ENCODE results near the gene YRDC.
"Not testable (repeated sequence)": the region's sequence is repeated elsewhere in the genome, so short reads cannot be mapped to it uniquely, and the experiment has no call there.

Gene YRDC

DNA sequence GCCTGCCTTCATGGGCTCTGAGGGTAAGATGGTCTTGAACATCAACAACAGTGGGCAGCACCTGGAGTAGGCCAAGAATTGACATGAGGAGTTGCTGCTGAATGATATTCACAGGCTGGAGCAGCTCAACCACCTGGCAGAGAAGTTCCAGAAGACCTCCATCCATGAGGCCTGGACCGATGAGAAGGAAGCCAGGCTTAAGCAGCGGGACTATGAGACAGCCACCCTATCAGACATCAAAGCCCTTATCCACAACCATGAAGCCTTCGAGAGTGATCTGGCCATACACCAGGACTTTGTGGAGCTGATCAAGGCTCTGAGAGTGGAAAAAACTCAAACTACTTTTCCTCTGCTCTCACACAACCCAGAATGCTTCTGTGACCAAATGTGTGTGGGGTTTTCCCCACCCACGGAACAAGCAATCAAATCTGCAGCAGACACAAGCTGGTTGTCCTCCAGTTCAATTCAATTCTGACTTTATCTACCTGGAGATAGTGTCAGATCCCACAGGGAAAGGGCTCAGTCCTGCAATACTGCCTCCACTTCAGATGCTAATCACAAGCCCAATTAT, 31.0 kb downstream of the YRDC start:
- DNase-seq (ENCODE audit: low spot score), result no peak
- no peak for FAIRE-seq

DNA sequence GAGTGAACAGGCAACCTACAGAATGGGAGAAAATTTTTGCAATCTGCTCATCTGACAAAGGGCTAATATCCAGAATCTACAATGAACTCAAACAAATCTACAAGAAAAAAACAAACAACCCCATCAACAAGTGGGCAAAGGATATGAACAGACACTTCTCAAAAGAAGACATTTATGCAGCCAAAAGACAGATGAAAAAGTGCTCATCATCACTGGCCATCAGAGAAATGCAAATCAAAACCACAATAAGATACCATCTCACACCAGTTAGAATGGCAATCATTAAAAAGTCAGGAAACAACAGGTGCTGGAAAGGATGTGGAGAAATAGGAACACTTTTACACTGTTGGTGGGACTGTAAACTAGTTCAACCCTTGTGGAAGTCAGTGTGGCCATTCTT, 36.6 kb downstream of the YRDC start:
- not testable (repeated sequence) for FAIRE-seq; DNase-seq (ENCODE audit: low spot score)

DNA sequence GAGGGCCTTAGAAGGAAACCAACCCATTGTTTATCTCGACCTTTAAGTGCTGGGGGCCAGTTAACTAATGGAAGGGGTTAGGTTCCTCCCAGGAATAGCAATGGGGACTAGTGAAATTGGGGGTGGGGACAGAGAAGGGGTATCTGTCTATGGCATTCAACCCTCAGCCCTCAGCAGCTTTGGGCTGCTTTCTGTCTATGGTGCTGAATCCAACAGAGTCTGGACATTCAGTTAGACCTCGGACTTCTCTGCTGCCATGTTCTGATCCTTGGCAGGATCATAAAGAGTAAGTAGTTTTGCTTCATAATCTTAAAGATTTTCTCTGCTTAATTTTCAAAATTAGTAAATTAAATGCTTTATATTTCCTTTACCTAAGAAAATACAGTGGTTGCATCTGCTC, 40.5 kb downstream of the YRDC start:
- no peak for FAIRE-seq
- no peak for DNase-seq (ENCODE audit: low spot score)

DNA sequence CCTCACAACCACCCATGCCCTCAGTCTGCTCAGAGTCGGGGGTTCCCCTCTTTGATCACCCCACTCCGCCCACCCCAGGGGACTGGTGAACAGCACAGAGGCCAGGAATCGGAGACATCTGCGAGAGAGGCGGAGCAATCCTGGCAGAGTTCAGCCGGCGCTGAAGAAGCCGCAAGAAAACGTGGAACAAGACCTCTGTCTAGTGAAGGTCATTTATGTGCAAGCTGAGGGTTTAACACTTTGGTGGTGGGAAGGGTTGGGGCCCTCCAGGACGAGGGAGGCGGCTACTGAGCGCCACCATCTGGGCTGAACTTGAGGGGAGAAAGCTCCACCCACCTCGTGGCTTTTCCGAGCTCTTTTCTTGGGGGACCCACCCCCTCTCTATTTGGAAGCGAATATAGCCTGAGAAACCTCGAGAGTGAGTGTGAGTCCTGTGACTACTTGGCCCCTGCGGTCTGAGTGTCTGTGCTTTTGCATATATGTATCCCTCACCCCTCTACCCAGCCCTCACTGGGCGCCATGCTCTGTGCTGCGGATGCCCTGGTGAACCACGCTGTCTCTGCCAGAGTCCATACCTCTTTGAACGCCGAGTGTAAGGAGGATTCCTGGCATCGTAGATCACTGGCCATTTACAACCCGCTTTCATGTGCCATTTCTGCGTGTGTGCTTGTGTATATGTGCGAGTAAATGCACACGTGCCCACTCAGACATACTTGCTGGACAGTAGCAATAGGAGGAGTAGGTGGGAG, 41.9 kb downstream of the YRDC start:
- no peak for FAIRE-seq

DNA sequence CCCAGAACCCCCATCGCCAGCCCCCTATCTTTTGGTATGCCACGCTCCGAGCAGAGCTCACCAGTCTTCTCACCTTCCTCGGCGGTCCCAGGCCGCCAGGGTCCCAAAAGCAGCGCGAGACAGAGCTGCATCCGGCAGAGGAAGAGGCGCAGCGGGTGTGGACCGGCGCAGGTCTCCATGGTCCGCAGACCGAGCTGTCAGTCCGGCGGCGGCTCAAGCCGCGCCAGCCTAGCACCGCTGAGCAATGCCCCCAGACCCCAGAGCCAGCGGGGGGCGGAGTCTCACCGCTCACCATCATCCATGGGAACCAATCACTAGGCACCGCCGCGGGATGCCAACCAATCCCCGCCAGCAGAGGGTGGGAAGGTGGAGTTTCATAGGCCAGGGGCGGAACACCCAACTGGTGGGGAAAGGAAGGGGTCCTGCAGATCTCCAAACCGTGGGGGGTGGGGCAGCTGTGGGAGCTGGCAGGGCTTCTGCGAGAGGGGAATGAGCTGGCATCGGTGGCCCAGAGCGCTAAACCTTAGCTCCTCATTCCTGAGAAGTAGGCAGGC, 43.0 kb downstream of the YRDC start, which contains the start of gene EPHA10:
Gene EPHA10 (minus strand): TSS at position 233 of the 554 bp plus-strand sequence. CDS start 54 bp downstream, at position 179.
- DNase-seq (ENCODE audit: low spot score), result no peak
- no peak for FAIRE-seq

More for the DNA sequence above, 41.9 kb downstream of the YRDC start:
- DNase-seq (ENCODE audit: low spot score), result no peak

DNA sequence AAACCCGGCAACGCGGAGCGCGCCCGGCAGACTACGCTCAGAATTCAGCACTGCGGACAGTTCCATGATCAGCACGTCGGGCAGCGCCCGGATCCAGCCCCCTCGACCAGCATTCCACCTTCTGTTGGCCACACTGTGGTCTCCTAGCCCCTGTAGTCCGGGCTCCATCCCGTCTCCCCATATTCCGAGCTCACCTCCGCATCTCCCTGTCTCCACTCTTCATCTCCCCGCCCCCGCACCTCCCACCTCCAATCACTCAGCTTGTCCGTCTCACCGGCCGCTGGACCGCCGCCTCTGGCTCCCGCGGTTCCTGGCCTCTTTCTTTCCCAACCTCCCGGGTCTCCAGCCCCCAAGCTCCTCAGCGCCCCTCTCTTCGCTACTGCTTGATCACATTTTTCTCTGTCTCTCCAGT, 43.6 kb downstream of the YRDC start:
- no peak for FAIRE-seq
- DNase-seq (ENCODE audit: low spot score), result peak; percentile 67

DNA sequence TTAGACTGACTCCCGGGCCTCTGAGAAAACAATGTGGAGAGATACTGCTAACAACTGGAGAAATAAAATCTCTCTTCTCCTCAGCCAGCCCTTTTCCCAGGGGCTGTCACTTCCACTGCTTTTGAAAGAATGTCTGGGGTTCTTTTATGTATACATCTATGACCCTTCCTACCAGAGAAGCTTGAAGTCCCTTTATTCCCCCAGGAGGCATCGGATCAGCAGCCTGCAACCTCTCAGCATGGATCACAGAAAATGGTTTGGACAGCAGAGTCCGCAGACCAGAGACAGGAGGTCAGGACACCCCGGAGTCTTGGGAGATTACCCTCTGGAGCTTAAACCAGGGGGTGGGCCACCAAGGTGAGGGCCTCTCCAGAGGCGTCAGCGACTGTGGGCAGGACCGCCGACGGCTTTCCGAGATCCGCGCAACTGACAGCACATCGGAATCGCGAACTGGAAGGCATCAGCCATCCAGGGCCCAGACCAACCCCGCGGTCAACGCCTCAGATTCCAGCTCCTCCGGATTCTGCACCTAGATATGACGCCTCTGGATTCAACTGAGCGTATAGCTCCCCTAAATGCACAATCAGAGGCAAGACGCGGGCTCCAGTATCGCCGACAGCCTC, 44.1 kb downstream of the YRDC start:
- FAIRE-seq (no peak), DNase-seq (ENCODE audit: low spot score) (no peak)

DNA sequence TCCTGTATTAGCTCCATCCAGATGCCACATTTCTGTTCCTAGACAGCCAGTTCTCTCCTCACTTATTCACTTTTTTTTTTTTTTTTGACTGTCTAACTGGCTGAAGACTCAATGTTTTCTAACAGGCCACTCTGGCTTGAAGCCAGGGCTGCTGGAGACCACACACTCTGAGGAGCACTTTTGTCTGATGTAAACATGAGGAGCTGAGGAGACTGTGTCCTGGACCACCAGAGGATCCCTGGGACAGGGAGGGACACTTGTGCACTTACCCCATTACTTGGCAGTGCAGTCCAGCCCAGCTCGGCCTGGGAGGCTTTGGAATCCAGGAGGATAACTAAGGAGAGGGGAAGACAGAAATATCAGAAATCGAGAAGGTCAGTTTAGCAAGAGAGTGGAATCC, 45.5 kb downstream of the YRDC start:
- DNase-seq (ENCODE audit: low spot score) (no peak), FAIRE-seq (no peak)

DNA sequence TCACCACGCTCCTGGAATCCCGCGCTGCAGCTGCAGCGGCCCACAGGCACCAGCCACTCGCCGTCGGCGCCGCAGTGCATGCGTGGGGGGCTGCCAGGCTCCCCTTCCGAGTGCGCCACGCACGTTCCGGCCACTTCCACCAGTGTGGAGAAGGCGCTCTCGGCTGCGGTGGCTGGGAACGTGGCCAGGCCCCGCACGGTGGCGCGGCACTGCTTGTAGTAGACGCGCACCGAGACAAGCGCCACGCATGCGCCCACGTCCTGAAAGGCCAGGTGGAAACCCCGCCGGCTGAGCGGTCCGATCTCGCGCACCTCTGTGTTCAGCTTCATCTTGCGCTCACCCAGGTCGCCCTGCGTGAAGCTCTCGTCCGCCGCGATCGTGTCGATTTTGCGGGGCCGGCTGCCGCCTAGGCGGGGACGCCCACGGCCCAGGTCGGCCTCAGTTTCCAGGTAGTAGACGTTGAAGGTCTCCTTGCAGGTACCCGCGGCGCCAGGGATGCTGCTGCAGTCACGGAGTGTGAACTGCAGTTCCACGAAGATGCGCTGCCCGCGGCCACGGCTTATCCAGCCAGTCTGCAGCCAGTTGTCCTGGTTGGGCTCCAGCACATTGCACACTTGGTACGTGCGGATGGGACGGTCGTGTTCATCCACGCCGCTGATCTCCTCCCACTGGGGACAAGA, 46.5 kb downstream of the YRDC start:
- FAIRE-seq (no peak), DNase-seq (ENCODE audit: low spot score) (no peak)

DNA sequence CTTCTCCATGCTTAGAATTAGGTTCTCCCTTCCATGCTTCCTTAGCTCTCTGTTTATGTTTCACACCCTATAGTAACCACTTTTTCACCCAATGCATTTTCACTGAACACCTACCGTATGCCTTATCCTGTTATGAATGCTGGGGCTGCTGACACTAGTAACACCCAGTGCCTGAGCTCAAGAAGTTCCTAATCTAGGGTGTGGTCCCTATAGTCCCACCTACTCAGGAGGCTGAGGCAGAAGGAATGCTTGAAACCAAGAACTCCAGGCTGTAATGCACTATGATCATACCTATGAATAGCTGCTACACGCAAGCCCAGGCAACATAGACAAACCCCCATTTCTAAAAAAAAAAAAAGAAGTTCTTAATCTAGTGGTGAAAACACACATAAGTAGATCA, 48.6 kb downstream of the YRDC start:
- FAIRE-seq (no peak), DNase-seq (ENCODE audit: low spot score) (no peak)

DNA sequence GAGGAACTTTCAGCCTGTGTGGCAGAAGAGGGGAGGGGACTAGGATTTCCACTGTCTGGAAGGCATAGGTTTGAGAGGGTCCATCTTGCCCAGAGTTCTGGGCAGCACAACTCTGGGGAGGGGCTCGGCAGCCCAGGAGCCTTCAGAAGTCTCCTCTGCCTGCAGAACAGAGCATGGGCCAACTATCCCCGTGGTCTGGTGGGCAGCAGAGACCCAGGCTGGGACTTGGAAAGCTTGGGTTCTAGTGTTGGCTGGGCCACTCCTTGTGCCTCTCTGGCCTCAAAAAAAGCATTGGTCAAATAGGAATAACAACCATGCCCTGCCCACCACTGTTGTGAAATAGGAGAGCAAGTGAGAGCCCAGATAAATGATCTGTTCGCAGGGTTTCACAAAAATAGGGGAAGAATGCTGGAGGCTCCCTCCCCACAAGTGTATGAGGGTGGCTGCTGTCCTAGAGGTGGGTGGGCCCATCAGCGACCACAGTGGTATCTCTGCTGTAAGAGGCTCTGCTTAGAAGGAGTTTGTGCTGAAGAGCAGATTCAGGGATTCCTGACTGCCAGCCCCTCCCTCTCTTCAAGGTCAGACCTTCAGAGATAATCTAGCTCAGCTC, 52.0 kb downstream of the YRDC start:
- DNase-seq (ENCODE audit: low spot score) (no peak), FAIRE-seq (no peak)

DNA sequence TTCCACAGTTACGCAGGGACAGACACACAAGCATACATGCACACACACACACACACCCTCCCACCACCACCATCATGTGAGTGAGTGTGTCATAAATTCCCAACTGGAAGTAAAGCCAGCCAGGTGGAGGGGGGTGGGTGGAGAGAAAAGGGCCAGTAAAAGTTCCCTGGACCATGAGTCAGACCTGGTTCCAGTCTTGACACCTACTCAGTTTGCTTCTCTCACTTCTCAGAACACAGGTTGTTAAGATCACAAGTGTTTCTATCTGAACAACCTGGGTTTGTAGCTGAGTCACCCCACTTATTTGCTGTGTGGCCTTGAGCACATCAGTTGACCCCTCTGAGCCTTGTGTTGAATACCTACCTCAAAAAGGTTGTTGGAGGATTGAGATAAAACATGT, 52.7 kb downstream of the YRDC start:
- FAIRE-seq, result peak; percentile 82

DNA sequence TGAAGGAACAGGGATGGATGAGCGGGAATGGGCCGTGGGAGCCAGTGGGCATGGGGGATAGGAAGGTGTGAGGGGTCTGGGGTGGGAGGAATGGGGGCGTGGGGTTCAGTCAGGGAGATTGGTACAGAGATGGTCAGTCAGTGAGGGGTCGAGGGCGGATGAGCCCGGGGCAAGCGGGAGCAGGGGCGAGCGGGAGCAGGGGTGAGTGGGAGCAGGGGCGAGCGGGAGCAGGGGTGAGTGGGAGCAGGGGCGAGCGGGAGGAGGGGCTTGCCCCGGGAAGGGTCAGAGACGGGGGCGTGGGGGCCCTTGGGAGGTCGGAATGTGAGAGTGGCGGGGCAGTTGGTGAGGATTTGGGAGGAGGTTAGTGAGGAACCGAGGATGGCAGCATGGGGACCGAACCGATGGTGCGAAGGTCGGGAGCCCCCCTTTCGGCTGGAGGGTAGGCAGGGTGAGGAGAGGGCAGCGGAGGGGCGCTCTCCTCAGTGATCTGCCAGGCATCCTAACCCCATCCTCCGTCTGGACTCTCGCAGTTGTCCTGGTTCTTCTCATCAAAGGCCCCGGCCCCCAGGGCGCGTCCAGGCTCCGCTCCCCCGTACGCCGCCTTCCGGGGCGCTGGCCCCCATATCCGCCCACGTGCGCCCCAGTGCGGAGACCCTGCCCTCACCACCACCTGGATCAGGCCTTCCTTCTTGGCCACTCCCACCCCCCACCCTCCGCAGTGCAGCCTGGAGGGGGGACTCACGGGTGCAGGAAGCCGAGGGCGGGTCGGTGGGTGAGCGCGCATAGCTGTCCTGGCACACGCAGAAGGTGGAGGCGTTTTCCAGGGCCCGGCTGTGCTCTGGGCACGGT, 54.3 kb downstream of the YRDC start:
- FAIRE-seq (no peak), DNase-seq (ENCODE audit: low spot score) (no peak)

More for the DNA sequence above, 52.7 kb downstream of the YRDC start:
- peak; percentile 59 for DNase-seq (ENCODE audit: low spot score)
